ENCODE results near the gene ACCSL.

The ACCSL gene

GRCh38 chr11:44007481-44008087 lies 40.2 kb upstream of the ACCSL start:
- TF ChIP-seq CEBPB (IDR thresholded peaks at IDR 0.05) (no peak), RAD21 (IDR thresholded peaks at IDR 0.05; ENCODE audit: low read depth) (no peak), EP300 (IDR thresholded peaks at IDR 0.05; ENCODE audit: borderline replicate concordance) (no peak), ZBTB7A (IDR thresholded peaks at IDR 0.05; ENCODE audit: low read depth) (no peak), YY1 (IDR thresholded peaks at IDR 0.05; ENCODE audit: low read depth) (no peak), TAF1 (IDR thresholded peaks at IDR 0.05; ENCODE audit: low read depth) (no peak), REST (IDR thresholded peaks at IDR 0.05; ENCODE audit: low read depth) (no peak), USF1 (IDR thresholded peaks at IDR 0.05) (no peak), MAX (IDR thresholded peaks at IDR 0.05) (no peak), EGR1 (IDR thresholded peaks at IDR 0.05) (no peak)

GRCh38 chr11:44008088-44008501 lies 39.7 kb upstream of the ACCSL start:
- no peak for TF ChIP-seq USF1 (IDR thresholded peaks at IDR 0.05)
- TF ChIP-seq EGR1 (IDR thresholded peaks at IDR 0.05): no peak
- TF ChIP-seq MAX (IDR thresholded peaks at IDR 0.05): no peak
- TF ChIP-seq TCF12 (IDR thresholded peaks at IDR 0.05; ENCODE audit: low read depth): no peak
- TF ChIP-seq ZBTB7A (IDR thresholded peaks at IDR 0.05; ENCODE audit: low read depth): no peak
- TF ChIP-seq REST (IDR thresholded peaks at IDR 0.05; ENCODE audit: low read depth): no peak
- no peak for TF ChIP-seq CREB1 (IDR thresholded peaks at IDR 0.05; ENCODE audit: low read depth)
- no peak for TF ChIP-seq EP300 (IDR thresholded peaks at IDR 0.05; ENCODE audit: borderline replicate concordance)
- no peak for TF ChIP-seq TAF1 (IDR thresholded peaks at IDR 0.05; ENCODE audit: low read depth)
- no peak for TF ChIP-seq TEAD4 (IDR thresholded peaks at IDR 0.05)
- TF ChIP-seq RAD21 (IDR thresholded peaks at IDR 0.05; ENCODE audit: low read depth): no peak
- no peak for TF ChIP-seq CEBPB (IDR thresholded peaks at IDR 0.05)
- no peak for TF ChIP-seq FOXM1 (IDR thresholded peaks at IDR 0.05; ENCODE audit: borderline replicate concordance, low read depth)
- no peak for TF ChIP-seq YY1 (IDR thresholded peaks at IDR 0.05; ENCODE audit: low read depth)
- TF ChIP-seq NFIC (IDR thresholded peaks at IDR 0.05): no peak

GRCh38 chr11:44008698-44009097 lies 39.1 kb upstream of the ACCSL start:
- no peak for TF ChIP-seq NFIC (IDR thresholded peaks at IDR 0.05)
- no peak for TF ChIP-seq YY1 (IDR thresholded peaks at IDR 0.05; ENCODE audit: low read depth)

- no peak for TF ChIP-seq REST (IDR thresholded peaks at IDR 0.05; ENCODE audit: low read depth)
Observed at GRCh38 chr11:44010789-44011251, 37.0 kb upstream of the ACCSL start.

GRCh38 chr11:44011797-44012196 lies 36.0 kb upstream of the ACCSL start:
- TF ChIP-seq NFIC (IDR thresholded peaks at IDR 0.05) (no peak), TCF12 (IDR thresholded peaks at IDR 0.05; ENCODE audit: low read depth) (no peak), MAX (IDR thresholded peaks at IDR 0.05) (no peak), RAD21 (IDR thresholded peaks at IDR 0.05; ENCODE audit: low read depth) (no peak), EP300 (IDR thresholded peaks at IDR 0.05; ENCODE audit: borderline replicate concordance) (no peak), CEBPB (IDR thresholded peaks at IDR 0.05) (no peak), USF1 (IDR thresholded peaks at IDR 0.05) (no peak)

All from Ishikawa (cell line).